Fibroblast of the conjunctiva (primary cell): ENCODE measurements around the gene HK3.

Experiments
- DNase-seq: peaks from one replicate; pipeline ENCODE4 v3.0.0-alpha.2; 2010; ENCODE audit warnings: low read depth

The HK3 gene

GRCh38 chr5:176899296-176899891 is at the start of gene HK3:
HK3 (minus strand) TSS chr5:176899346; CDS start chr5:176896159, 3,187 bp downstream.
- no peak for DNase-seq

- DNase-seq: no peak
Observed at GRCh38 chr5:176948458-176948857, 49.3 kb upstream of the HK3 start.

- no peak for DNase-seq
Observed at GRCh38 chr5:176947847-176948246, 48.7 kb upstream of the HK3 start.

- DNase-seq: no peak
Observed at GRCh38 chr5:176944268-176944667, 45.1 kb upstream of the HK3 start.

GRCh38 chr5:176943816-176944215 is 44.7 kb upstream of the HK3 start:
- DNase-seq: no peak

- DNase-seq: no peak
Observed at GRCh38 chr5:176941951-176942350, 42.8 kb upstream of the HK3 start.

GRCh38 chr5:176938472-176938871 is 39.3 kb upstream of the HK3 start:
- DNase-seq: no peak

- DNase-seq: no peak
Observed at GRCh38 chr5:176935017-176935416, 35.9 kb upstream of the HK3 start.

GRCh38 chr5:176934309-176934930 is 35.3 kb upstream of the HK3 start:
- no peak for DNase-seq

GRCh38 chr5:176929654-176930053 is 30.5 kb upstream of the HK3 start:
- no peak for DNase-seq

- DNase-seq: no peak
Observed at GRCh38 chr5:176927562-176927961, 28.4 kb upstream of the HK3 start.

GRCh38 chr5:176922817-176923216 is 23.7 kb upstream of the HK3 start:
- no peak for DNase-seq

GRCh38 chr5:176921714-176922113 is 22.6 kb upstream of the HK3 start:
- no peak for DNase-seq

GRCh38 chr5:176918613-176919012 is 19.5 kb upstream of the HK3 start:
- no peak for DNase-seq

GRCh38 chr5:176916337-176916736 is 17.2 kb upstream of the HK3 start:
- no peak for DNase-seq

- DNase-seq: no peak
Observed at GRCh38 chr5:176915906-176916305, 16.8 kb upstream of the HK3 start.

- no peak for DNase-seq
Observed at GRCh38 chr5:176912115-176912514, 13.0 kb upstream of the HK3 start.

GRCh38 chr5:176908675-176909368 is 9.7 kb upstream of the HK3 start:
- DNase-seq: no peak

- DNase-seq: no peak
Observed at GRCh38 chr5:176906796-176907195, 7.7 kb upstream of the HK3 start.

GRCh38 chr5:176906126-176906525 is 7.0 kb upstream of the HK3 start:
- no peak for DNase-seq

- no peak for DNase-seq
Observed at GRCh38 chr5:176904276-176904675, 5.1 kb upstream of the HK3 start.

- no peak for DNase-seq
Observed at GRCh38 chr5:176902911-176903664, 3.9 kb upstream of the HK3 start.
